ENCODE measurements around the gene ZNF714. TPM values are rescaled to one million over a fixed set of nuclear protein-coding genes. Genes with fewer than 3 reads are reported as not detected.
A peak's percentile ranks its signal among the peaks of the same experiment; 100 is the strongest.

Gene ZNF714
- total and polyA plus RNA-seq, 9 of the 15 experiments (the other 6 are each of a cell fraction or from before 2014, with no cell fraction given): 16.2 to 40.8 (median 28.9) TPM

- TF ChIP-seq ZKSCAN8 (CRISPR knock-in tag; IDR thresholded peaks at IDR 0.05): no peak
- 0 out of 2 replicates have a peak, but pooled peaks have one; percentile 14 for TF ChIP-seq VEZF1 (CRISPR knock-in tag; IDR thresholded peaks at IDR 0.05)
- no peak for TF ChIP-seq ZNF124 (CRISPR knock-in tag; IDR thresholded peaks at IDR 0.05)
- TF ChIP-seq SMARCA4 (IDR thresholded peaks at IDR 0.05): no peak
- no peak for TF ChIP-seq ZNF584 (CRISPR knock-in tag; IDR thresholded peaks at IDR 0.05; ENCODE audit: low read depth)
- TF ChIP-seq KHSRP (IDR thresholded peaks at IDR 0.05): no peak
- no peak for TF ChIP-seq SREBF2 (CRISPR knock-in tag; IDR thresholded peaks at IDR 0.05)
- TF ChIP-seq, protein P1, sequence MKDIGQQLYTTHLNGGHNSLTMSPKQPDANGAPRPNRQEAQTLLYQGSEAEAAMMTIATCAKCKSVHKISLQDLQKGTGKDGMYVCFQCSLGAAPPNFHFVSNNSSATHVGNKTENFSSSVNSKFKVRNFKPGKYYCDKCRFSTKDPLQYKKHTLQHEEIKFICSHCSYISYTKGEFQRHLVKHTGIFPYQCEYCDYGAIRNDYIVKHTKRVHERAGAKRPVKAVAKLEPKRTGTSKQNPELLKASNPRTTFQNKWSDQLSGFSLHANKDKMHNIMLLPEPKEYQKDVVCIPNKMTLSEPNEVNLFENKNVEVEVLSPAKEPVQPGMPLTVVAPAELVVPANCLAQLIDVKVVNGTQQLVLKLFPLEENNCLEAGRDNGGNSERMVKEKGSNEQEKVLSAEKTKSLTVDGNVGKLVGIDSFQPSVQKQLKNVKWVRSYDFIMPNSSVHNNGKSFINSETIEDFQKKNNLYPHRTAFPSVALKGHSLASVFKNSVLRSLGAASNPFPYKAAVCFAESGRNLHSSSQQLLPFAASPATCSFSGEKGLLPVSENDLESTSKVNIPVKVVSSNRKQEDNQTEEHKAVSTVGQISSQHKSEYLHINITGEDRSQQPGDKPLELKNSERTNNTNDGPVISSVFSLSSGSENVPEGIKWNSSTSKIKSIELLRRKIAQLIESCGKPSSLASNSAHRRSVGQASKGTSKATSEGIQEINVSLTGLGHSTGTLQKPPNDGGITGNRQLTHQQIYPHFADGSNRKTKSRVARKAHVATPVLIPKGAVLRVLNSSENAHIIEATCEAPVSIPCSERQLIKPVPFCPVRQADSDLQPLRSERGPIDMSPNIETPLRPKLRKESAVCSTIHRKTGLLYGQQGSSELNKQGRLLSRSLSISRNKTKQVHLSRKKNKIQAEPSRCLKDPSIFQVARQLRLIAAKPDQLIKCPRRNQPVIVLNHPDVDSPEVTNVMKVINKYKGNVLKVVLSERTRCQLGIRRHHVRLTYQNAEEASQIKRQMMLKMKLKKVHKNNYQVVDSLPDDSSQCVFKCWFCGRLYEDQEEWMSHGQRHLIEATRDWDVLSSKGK (CRISPR knock-in tag; IDR thresholded peaks at IDR 0.05): no peak
- no peak for TF ChIP-seq IFI16 (CRISPR knock-in tag; IDR thresholded peaks at IDR 0.05)
- TF ChIP-seq, protein P2, sequence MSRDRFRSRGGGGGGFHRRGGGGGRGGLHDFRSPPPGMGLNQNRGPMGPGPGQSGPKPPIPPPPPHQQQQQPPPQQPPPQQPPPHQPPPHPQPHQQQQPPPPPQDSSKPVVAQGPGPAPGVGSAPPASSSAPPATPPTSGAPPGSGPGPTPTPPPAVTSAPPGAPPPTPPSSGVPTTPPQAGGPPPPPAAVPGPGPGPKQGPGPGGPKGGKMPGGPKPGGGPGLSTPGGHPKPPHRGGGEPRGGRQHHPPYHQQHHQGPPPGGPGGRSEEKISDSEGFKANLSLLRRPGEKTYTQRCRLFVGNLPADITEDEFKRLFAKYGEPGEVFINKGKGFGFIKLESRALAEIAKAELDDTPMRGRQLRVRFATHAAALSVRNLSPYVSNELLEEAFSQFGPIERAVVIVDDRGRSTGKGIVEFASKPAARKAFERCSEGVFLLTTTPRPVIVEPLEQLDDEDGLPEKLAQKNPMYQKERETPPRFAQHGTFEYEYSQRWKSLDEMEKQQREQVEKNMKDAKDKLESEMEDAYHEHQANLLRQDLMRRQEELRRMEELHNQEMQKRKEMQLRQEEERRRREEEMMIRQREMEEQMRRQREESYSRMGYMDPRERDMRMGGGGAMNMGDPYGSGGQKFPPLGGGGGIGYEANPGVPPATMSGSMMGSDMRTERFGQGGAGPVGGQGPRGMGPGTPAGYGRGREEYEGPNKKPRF (IDR thresholded peaks at IDR 0.05; ENCODE audit: low read depth, low read length): no peak
- TF ChIP-seq MBD2 (IDR thresholded peaks at IDR 0.05; ENCODE audit: borderline replicate concordance, low read depth): peak; percentile 93
- TF ChIP-seq ZNF507 (tag; conservative IDR thresholded peaks at IDR 0.05): no peak
- TF ChIP-seq ZBED1 (IDR thresholded peaks at IDR 0.05): no peak
- TF ChIP-seq PPARD (CRISPR knock-in tag; IDR thresholded peaks at IDR 0.05): no peak
- TF ChIP-seq, protein P3, sequence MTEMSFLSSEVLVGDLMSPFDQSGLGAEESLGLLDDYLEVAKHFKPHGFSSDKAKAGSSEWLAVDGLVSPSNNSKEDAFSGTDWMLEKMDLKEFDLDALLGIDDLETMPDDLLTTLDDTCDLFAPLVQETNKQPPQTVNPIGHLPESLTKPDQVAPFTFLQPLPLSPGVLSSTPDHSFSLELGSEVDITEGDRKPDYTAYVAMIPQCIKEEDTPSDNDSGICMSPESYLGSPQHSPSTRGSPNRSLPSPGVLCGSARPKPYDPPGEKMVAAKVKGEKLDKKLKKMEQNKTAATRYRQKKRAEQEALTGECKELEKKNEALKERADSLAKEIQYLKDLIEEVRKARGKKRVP (CRISPR knock-in tag; IDR thresholded peaks at IDR 0.05): no peak
- peak; percentile 84 for TF ChIP-seq GABPA (tag; conservative IDR thresholded peaks at IDR 0.05; ENCODE audit: low read depth)
- TF ChIP-seq, protein P4, sequence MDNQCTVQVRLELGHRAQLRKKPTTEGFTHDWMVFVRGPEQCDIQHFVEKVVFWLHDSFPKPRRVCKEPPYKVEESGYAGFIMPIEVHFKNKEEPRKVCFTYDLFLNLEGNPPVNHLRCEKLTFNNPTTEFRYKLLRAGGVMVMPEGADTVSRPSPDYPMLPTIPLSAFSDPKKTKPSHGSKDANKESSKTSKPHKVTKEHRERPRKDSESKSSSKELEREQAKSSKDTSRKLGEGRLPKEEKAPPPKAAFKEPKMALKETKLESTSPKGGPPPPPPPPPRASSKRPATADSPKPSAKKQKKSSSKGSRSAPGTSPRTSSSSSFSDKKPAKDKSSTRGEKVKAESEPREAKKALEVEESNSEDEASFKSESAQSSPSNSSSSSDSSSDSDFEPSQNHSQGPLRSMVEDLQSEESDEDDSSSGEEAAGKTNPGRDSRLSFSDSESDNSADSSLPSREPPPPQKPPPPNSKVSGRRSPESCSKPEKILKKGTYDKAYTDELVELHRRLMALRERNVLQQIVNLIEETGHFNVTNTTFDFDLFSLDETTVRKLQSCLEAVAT (IDR thresholded peaks at IDR 0.05): peak in 1 of 2 experiments; percentile 64; a peak in 2 of 4 replicates
- TF ChIP-seq U2AF2 (optimal IDR thresholded peaks at IDR 0.05; ENCODE audit: low read depth, low read length): no peak
- TF ChIP-seq NR2F6 (CRISPR knock-in tag; IDR thresholded peaks at IDR 0.05): no peak
- peak; percentile 90 for TF ChIP-seq MEIS2 (IDR thresholded peaks at IDR 0.05; ENCODE audit: partially characterized antibody)
Measured at GRCh38 chr19:21141787-21142464, 59.9 kb downstream of the ZNF714 start, which contains the start of gene ZNF431 (continued).

Data from K562 (cell line).